ENCODE measurements around the gene RUNX2. TPM values are rescaled to one million over a fixed set of nuclear protein-coding genes. Genes with fewer than 3 reads are reported as not detected.

RUNX2 gene
- total RNA-seq, 1 donor from 2014 or later, result 0.41 TPM

DNA sequence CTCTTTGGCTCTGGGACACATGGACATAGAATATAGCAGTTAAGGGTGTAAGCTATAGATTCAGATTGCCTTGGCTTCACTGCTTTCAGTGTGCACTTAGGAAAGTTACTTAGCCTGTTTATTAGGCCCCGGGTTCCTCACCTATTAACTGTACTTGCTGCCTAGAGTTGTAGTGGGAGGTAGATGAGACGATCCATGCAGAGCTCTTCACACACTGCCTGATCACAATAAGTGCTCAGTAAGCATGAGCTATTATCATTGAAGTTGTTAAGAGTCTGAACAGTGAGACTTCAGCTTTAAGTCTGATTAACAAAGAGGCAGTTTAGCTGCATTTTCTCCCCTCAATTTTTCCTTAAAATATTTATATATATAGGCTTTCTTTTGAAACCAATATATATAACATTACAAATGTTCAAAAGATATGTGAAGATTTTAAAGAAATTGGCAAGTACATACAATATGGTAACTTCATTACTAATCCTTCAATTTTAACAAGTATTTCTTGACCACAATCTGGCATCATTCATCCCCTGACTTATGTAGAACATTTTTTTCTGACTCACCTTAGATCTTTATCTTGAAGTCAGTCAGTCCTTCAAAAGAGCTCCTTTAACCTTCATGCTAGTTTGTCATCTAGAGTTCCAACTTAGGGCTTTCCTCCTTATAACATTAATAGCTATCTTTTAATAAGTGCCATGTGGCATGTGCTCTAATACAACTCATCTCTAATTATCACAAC, 70.1 kb downstream of the RUNX2 start:
- DNase-seq (ENCODE audit: low spot score in 2 of 2) (no peak), FAIRE-seq (no peak)

GRCh38 chr6:45400021-45400420, 71.9 kb downstream of the RUNX2 start:
- FAIRE-seq, result no peak
- DNase-seq (ENCODE audit: low spot score in 2 of 2), result no peak

DNA sequence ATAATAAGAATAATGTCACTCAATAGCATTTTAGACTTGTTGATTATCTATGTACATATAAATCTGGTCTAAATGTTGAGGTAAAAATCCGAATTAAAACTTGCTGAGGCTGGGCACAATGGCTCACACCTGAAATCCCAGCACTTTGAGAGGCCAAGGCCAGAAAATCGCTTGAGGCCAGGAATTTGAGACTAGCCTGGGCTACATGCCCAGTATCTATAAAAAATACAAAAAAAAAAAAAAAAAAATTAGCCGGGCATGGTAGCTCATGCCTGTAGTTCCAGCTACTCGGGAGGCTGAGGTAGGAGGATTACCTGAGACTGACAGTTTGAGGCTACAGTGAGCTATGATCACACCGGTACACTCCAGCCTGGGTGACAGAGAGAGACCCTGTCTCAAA, 83.8 kb downstream of the RUNX2 start:
- FAIRE-seq, result no peak

GRCh38 chr6:45415315-45415714, 87.2 kb downstream of the RUNX2 start:
- DNase-seq (ENCODE audit: low spot score in 2 of 2) (no peak), FAIRE-seq (no peak)

More for the DNA sequence above, 83.8 kb downstream of the RUNX2 start:
- no peak for DNase-seq (ENCODE audit: low spot score in 2 of 2)

- FAIRE-seq, result no peak
- no peak for DNase-seq (ENCODE audit: low spot score in 2 of 2)
Observed at GRCh38 chr6:45415788-45416518, 87.8 kb downstream of the RUNX2 start.

GRCh38 chr6:45416700-45417099, 88.6 kb downstream of the RUNX2 start:
- FAIRE-seq, result no peak
- DNase-seq (ENCODE audit: low spot score in 2 of 2), result no peak

DNA sequence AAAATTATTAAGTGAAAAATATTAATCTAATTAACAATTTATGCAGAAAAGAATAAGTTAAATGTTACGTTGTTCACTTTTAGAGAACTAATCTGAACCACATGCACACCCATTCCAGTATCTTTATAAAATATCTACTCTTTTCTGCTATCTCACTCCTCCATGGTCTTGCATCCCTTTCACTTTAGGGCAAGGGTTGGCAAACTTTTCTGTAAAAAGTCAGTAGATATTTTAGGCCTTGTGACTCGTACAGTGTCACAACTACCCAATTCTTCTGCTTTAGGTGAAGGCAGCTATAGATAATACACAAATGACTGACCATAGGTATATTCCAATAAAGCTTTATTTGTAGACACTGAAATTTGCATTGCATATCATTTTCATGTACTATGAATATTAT, 89.3 kb downstream of the RUNX2 start:
- DNase-seq (ENCODE audit: low spot score in 2 of 2) (no peak), FAIRE-seq (no peak)

- FAIRE-seq (no peak), DNase-seq (ENCODE audit: low spot score in 2 of 2) (no peak)
Observed at GRCh38 chr6:45419571-45420082, 91.5 kb downstream of the RUNX2 start.

- DNase-seq (ENCODE audit: low spot score in 2 of 2), result no peak
- no peak for FAIRE-seq
Observed at GRCh38 chr6:45420083-45420908, 92.2 kb downstream of the RUNX2 start.

DNA sequence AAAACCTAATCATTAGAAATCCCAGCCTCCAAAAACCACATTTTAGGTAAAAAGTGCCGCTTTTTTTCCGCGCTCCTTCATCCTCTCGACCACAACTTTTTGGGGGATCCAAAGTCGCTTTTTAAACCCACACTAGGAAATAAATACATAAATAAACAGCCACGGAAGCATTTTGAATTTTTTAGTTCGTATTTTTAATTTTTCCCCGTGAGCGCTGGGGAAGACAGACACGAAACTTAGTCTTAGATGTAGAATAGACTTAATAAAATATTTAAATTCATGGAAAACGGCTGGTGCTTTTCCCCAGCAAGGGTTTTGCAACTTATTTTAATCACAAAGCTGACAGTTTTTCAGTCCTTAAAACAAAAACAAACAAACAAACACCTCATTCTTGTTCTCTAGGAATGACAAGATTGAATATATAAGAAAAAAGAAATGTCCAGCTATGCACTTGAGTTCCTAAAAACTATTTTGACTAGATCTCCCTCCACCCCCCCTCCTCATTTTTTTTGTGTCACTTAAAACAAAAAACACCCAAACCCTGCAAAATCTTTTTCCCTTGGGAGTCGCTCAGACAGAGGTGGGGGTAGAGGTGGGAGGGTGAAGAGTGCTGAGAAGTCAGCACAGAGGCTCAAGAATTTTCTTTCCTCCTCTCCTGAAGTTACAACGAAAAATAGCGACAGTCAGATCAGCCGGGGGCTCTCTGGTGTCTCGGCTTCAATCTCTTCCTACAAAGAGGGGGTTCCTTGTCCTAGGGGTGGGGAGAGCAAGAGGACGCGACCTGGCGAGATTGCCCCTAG, 93.0 kb downstream of the RUNX2 start:
- DNase-seq (ENCODE audit: low spot score in 2 of 2), result peak in 1 of 2 donors; percentile 28
- FAIRE-seq, result no peak

DNA sequence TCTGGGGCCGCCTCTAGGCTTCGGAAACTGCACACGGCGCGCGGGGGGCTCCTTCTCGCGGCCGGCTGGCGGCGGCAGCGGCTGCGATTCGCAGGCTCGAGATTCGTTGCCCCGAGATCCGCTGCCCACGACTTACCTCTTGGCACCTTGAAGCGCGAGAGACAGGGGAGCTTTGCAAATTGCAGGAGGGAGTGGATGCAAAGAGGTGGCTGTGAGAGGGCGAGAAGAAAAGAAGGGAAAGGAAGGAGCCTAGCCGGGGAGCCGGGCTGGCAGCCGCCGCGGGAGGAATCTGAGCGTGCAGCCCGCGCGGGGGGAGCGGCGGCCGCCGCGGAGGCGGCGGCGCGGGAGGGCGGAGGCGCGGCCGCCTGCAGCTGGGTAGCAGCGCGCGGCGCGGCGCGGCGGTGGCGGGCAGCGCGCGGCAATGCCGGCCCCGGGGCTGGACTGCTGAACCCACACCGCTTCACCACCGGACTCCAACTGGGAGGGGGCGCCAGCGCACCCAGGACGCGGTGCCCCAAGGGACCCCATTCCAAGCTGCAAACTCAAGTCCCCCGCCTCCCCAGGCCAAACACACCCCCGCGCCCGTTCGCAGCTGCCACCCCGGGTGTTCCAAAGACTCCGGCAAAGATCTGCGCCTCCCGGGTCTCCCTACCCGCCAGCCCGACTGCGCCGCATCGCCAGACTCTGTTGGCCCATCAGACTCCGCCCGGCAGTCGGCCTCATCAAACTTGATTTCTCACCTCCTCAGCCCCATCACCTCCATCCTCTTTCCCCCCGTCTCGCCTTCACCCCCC, 93.8 kb downstream of the RUNX2 start:
- no peak for FAIRE-seq

GRCh38 chr6:45422503-45423110, 94.5 kb downstream of the RUNX2 start:
- DNase-seq (ENCODE audit: low spot score in 2 of 2), result peak in 1 of 2 donors; percentile 44
- FAIRE-seq, result no peak

More for the DNA sequence above, 93.8 kb downstream of the RUNX2 start:
- peak; percentile 55 to 56 for DNase-seq (ENCODE audit: low spot score in 2 of 2)

- FAIRE-seq, result no peak
Observed at GRCh38 chr6:45423111-45423823, 95.1 kb downstream of the RUNX2 start.

DNA sequence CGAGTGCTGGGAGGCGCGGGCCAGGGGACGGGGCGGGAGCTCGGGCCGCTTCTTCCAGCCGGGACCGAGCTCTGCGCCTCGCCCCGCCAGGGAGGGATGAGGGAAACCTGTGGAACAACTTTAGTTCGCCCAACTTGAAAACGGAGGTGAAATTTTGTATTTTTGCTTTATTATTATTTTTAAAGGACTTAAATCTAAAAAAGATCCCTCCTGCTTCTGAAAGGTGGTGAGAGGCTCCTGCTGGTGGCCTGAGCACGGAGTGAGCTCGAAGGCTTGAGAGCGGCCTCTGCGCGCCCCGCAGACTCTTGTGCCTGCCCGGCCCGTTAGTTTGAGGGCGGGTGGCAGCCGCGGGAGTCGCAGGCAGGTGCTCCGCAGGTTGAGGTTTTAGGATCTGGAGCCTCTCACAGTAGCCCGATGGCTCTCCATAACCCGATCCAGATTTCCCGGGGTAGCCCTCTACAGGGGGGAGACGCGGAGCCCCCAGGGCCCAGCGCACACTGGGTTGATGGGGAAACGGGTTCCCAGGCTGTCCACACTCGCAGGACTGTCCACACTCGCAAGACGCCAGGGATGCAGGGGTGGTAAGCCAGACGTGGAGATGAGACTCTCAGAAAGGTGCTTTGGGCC, 95.8 kb downstream of the RUNX2 start:
- FAIRE-seq, result no peak
- DNase-seq (ENCODE audit: low spot score in 2 of 2), result no peak

More at GRCh38 chr6:45423111-45423823, 95.1 kb downstream of the RUNX2 start:
- no peak for DNase-seq (ENCODE audit: low spot score in 2 of 2)

DNA sequence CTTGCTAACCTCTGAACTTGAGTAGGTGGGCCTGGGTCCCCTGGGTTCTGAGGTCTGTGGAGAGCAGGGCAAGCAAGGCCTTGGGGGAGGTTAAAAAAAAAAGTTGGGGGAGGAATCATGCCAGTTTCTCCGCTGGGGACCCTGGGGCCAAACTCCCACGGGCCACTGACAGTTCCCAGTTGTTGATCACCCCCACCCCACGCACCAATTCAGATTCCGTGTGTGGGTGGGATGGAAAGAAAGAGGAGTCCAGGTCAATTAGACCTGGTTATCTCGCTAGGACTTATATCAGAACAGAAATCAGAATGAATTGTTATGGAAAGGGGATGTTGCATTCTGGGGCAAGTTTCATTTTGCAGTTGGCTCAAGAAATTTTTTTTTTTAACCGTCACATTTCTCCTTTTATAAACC, 96.3 kb downstream of the RUNX2 start:
- DNase-seq (ENCODE audit: low spot score in 2 of 2) (no peak), FAIRE-seq (no peak)

- FAIRE-seq, result no peak
- no peak for DNase-seq (ENCODE audit: low spot score in 2 of 2)
Observed at GRCh38 chr6:45426251-45426650, 98.1 kb downstream of the RUNX2 start.

DNA sequence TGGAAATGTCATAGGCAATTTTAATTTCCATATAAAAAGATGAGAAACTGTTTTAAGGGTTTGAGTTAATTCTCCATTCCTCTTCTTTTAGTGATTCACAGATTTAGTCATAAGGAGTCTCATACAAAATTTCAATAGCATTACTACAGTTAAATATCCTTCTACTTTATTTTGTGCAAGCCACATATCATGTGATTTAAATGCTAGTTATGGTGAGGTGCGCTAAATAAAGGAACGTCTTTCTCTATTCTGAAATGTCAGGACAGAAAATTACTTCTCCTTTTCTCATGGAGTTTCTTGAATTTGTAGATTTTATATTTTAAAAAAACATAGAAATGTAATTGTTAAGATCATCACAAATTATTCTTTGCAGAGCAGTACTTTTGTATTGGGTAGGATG, 99.6 kb downstream of the RUNX2 start:
- FAIRE-seq, result no peak
- no peak for DNase-seq (ENCODE audit: low spot score in 2 of 2)

GRCh38 chr6:45428727-45429126, 100.6 kb downstream of the RUNX2 start:
- FAIRE-seq, result no peak
- no peak for DNase-seq (ENCODE audit: low spot score in 2 of 2)
